WTC11 (cell line): ENCODE results near the gene PRELP. TPM values are rescaled to one million over a fixed set of nuclear protein-coding genes. Genes with fewer than 3 reads are reported as not detected.

Experiments used
- ATAC-seq: fragments of 200-7000 bp; cut with Tn5 transposase; 2 replicates; pipeline ENCODE4 v1.10.0; 2021; ENCODE audit warnings: mild to moderate bottlenecking, moderate library complexity
- CTCF ChIA-PET: fragments of 300-600 bp; sonication (Branson Sonifier 250); formaldehyde crosslinking; loops from one replicate; lab custom pipeline; 2021; ENCODE audit warnings: antibody characterized with exemption; lab: Charles Lee
- POLR2A ChIA-PET: fragments of 350-600 bp; sonication (Branson Sonifier 250); formaldehyde crosslinking; loops from one replicate; lab custom pipeline; 2021; ENCODE audit warnings: antibody characterized with exemption; lab: Charles Lee
- DNase-seq: peaks from one replicate; pipeline ENCODE4 v3.0.0; 2021; ENCODE audit warnings: low spot score
- H3K27ac Mint-ChIP-seq: 2 replicates; pipeline ENCODE4 v1.8.0; 2021; ENCODE audit warnings: mixed read lengths
- H3K27me3 Mint-ChIP-seq: 2 replicates; pipeline ENCODE4 v1.8.0; 2021; ENCODE audit warnings: low read depth, mild to moderate bottlenecking, moderate library complexity, mixed read lengths
- H3K36me3 Mint-ChIP-seq: 2 replicates; pipeline ENCODE4 v1.8.0; 2021; ENCODE audit warnings: mixed read lengths
- H3K4me1 Mint-ChIP-seq: 2 replicates; pipeline ENCODE4 v1.8.0; 2022; ENCODE audit warnings: mixed read lengths
- H3K4me3 Mint-ChIP-seq: 2 replicates; pipeline ENCODE4 v1.8.0; 2021; ENCODE audit warnings: mild to moderate bottlenecking, moderate library complexity, mixed read lengths
- H3K9me3 Mint-ChIP-seq: 2 replicates; pipeline ENCODE4 v1.8.0; 2021; ENCODE audit warnings: mixed read lengths
- ATF1 ChIP-seq: sonication (generic); formaldehyde crosslinking; IDR thresholded peaks from 2 replicates; pipeline ENCODE4 v1.8.1; 2023; ENCODE audit warnings: mild to moderate bottlenecking, moderate library complexity, missing genetic modification reagents
- CBFB ChIP-seq: sonication (generic); formaldehyde crosslinking; IDR thresholded peaks from 2 replicates; pipeline ENCODE4 v1.8.1; 2022; ENCODE audit warnings: mild to moderate bottlenecking, low read depth, missing genetic modification reagents
- ESRRA ChIP-seq: sonication (generic); formaldehyde crosslinking; IDR thresholded peaks from 2 replicates; pipeline ENCODE4 v1.8.1; 2022; ENCODE audit warnings: mild to moderate bottlenecking, missing genetic modification reagents, borderline replicate concordance
- NFYB ChIP-seq: sonication (generic); formaldehyde crosslinking; conservative IDR thresholded peaks from 2 replicates; pipeline ENCODE4 v1.8.0; 2022; ENCODE audit warnings: low read depth, missing genetic modification reagents
- NR1H2 ChIP-seq: sonication (generic); formaldehyde crosslinking; IDR thresholded peaks from 2 replicates; pipeline ENCODE4 v1.9.0; 2021; ENCODE audit warnings: mild to moderate bottlenecking, moderate library complexity, missing genetic modification reagents
- ZBTB21 ChIP-seq: sonication (generic); formaldehyde crosslinking; IDR thresholded peaks from 2 replicates; pipeline ENCODE4 v1.8.1; 2023; ENCODE audit warnings: mild to moderate bottlenecking, missing genetic modification reagents, borderline replicate concordance
- ZNF121 ChIP-seq: sonication (generic); formaldehyde crosslinking; IDR thresholded peaks from 2 replicates; pipeline ENCODE4 v1.8.0; 2023; ENCODE audit warnings: missing genetic modification reagents
- ZNF232 ChIP-seq: sonication (generic); formaldehyde crosslinking; IDR thresholded peaks from 2 replicates; pipeline ENCODE4 v1.8.0; 2022; ENCODE audit warnings: mild to moderate bottlenecking, missing genetic modification reagents
- ZNF263 ChIP-seq: sonication (generic); formaldehyde crosslinking; IDR thresholded peaks from 2 replicates; pipeline ENCODE4 v1.8.1; 2022; ENCODE audit warnings: low read depth, mild to moderate bottlenecking, moderate library complexity, missing genetic modification reagents
- ZNF423 ChIP-seq: fragments of 250-450 bp; sonication (Bioruptor Pico); IDR thresholded peaks from 2 replicates; pipeline ENCODE4 v2.1.2; 2022; ENCODE audit warnings: mild to moderate bottlenecking, moderate library complexity
- total RNA-seq: library from RNA; stranded (reverse); gene quantifications from 3 replicates; pipeline ENCODE4 v1.2.3, GENCODE V29; 2021
- TF ChIP-seq, protein P1 (sequence below): sonication (generic); formaldehyde crosslinking; IDR thresholded peaks from 2 replicates; pipeline ENCODE4 v1.8.1; 2023; ENCODE audit warnings: mild to moderate bottlenecking, missing genetic modification reagents
- TF ChIP-seq, protein P2 (sequence below): sonication (generic); formaldehyde crosslinking; IDR thresholded peaks from 2 replicates; pipeline ENCODE4 v1.8.1; 2023; ENCODE audit warnings: mild to moderate bottlenecking, missing genetic modification reagents
- TF ChIP-seq, protein P3 (sequence below): fragments of 250-450 bp; sonication (Bioruptor Pico); IDR thresholded peaks from 2 replicates; pipeline ENCODE4 v2.1.2; 2022; ENCODE audit warnings: mild to moderate bottlenecking, moderate library complexity
- TF ChIP-seq, protein P4 (sequence below): fragments of 250-450 bp; sonication (Bioruptor Pico); IDR thresholded peaks from 2 replicates; pipeline ENCODE4 v1.9.0; 2021; ENCODE audit warnings: mild to moderate bottlenecking
- TF ChIP-seq, protein P5 (sequence below): sonication (generic); formaldehyde crosslinking; IDR thresholded peaks from 2 replicates; pipeline ENCODE4 v1.8.0; 2022; ENCODE audit warnings: mild to moderate bottlenecking, missing genetic modification reagents
- TF ChIP-seq, protein P6 (sequence below): sonication (generic); formaldehyde crosslinking; IDR thresholded peaks from 2 replicates; pipeline ENCODE4 v1.8.1; 2022; ENCODE audit warnings: mild to moderate bottlenecking, missing genetic modification reagents, moderate library complexity, borderline replicate concordance
- TF ChIP-seq, protein P7 (sequence below): sonication (generic); formaldehyde crosslinking; IDR thresholded peaks from 2 replicates; pipeline ENCODE4 v1.8.0; 2022; ENCODE audit warnings: mild to moderate bottlenecking, missing genetic modification reagents
- TF ChIP-seq, protein P8 (sequence below): fragments of 250-450 bp; sonication (Bioruptor Pico); IDR thresholded peaks from 2 replicates; pipeline ENCODE4 v1.9.0; 2021; ENCODE audit warnings: mild to moderate bottlenecking, borderline replicate concordance

The PRELP gene
- total RNA-seq, 1 experiment from 2014 or later = 0.17 TPM

DNA sequence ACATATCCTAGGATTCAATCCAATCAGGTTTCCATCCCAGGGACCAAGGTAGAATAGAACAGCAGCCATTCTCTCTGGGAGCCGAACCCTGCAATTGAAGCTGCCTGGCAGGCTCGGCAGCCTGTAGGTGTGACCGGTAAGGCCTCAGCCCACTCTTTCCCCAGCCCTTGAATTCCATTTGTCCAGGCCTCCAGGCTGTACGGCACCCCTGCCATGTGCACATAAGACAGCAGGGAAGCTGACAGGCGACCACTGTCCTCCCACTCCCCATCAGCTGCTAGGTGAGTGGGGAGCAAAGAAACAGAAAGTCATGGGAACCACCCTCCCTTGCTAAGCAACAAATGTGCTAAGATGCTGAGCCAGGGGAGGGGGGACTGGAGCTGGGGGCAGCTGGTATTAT is 41.3 kb downstream of the PRELP start (continued):
- TF ChIP-seq, protein P1, sequence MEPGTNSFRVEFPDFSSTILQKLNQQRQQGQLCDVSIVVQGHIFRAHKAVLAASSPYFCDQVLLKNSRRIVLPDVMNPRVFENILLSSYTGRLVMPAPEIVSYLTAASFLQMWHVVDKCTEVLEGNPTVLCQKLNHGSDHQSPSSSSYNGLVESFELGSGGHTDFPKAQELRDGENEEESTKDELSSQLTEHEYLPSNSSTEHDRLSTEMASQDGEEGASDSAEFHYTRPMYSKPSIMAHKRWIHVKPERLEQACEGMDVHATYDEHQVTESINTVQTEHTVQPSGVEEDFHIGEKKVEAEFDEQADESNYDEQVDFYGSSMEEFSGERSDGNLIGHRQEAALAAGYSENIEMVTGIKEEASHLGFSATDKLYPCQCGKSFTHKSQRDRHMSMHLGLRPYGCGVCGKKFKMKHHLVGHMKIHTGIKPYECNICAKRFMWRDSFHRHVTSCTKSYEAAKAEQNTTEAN (CRISPR knock-in tag) = no peak
- TF ChIP-seq, protein P2, sequence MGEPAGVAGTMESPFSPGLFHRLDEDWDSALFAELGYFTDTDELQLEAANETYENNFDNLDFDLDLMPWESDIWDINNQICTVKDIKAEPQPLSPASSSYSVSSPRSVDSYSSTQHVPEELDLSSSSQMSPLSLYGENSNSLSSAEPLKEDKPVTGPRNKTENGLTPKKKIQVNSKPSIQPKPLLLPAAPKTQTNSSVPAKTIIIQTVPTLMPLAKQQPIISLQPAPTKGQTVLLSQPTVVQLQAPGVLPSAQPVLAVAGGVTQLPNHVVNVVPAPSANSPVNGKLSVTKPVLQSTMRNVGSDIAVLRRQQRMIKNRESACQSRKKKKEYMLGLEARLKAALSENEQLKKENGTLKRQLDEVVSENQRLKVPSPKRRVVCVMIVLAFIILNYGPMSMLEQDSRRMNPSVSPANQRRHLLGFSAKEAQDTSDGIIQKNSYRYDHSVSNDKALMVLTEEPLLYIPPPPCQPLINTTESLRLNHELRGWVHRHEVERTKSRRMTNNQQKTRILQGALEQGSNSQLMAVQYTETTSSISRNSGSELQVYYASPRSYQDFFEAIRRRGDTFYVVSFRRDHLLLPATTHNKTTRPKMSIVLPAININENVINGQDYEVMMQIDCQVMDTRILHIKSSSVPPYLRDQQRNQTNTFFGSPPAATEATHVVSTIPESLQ (CRISPR knock-in tag) = no peak
- no peak for TF ChIP-seq ZNF263 (CRISPR knock-in tag)
- TF ChIP-seq, protein P3, sequence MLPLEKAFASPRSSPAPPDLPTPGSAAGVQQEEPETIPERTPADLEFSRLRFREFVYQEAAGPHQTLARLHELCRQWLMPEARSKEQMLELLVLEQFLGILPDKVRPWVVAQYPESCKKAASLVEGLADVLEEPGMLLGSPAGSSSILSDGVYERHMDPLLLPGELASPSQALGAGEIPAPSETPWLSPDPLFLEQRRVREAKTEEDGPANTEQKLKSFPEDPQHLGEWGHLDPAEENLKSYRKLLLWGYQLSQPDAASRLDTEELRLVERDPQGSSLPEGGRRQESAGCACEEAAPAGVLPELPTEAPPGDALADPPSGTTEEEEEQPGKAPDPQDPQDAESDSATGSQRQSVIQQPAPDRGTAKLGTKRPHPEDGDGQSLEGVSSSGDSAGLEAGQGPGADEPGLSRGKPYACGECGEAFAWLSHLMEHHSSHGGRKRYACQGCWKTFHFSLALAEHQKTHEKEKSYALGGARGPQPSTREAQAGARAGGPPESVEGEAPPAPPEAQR (CRISPR knock-in tag) = no peak
- no peak for TF ChIP-seq ESRRA (CRISPR knock-in tag)
- TF ChIP-seq NFYB (CRISPR knock-in tag) = no peak

DNA sequence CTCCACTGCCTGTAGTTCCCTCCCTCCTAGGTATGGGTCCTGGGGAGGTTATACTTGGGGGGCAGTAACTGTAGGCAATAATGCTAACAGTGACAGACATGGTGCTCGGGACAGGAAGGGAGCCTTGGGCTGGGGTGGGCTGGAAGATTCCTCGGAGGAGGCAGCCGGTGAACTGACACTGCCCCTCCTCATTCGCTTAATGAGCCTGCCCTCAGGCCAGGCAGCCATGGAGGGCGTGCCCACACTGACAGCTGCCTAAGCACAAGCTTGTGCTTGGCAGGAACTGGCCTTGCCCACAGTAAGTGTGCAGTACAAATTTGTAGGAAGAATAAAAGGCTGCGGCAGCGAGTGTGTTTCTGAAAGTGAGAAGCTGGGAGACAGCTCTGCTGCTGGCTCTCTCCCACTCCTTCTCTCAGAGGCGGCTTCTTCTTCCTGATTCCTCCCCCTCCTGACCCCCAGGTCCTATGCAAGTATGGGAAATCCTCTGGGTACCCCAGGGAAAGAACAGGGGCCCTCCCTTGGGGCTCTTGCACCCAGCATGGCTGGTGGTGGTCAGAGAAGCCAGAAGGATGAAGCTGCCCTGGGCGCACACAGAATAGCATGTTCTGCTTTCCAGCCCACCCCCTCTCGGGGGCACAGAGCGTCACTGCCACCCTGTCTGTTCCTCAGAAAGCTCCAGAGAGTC is 42.0 kb downstream of the PRELP start:
- H3K27ac Mint-ChIP-seq = no peak overlapping the region
- ATAC-seq (no peak), DNase-seq (no peak)
- no peak overlapping the region for H3K4me3 Mint-ChIP-seq
- H3K9me3 Mint-ChIP-seq = no peaks in the 10 kb centered on the region
- peaks cover 98% of the 10 kb centered on the region for H3K27me3 Mint-ChIP-seq
- CTCF ChIA-PET = interaction anchor here (1.5 to 3.1 kb wide), 3 partner anchors 9 to 175 kb away, joined by 4 to 22 read pairs (median 7); no protein-coding TSS in a partner anchor
- peaks cover 79% of the 10 kb centered on the region for H3K4me1 Mint-ChIP-seq
- POLR2A ChIA-PET = no interaction called here
- no peaks in the 10 kb centered on the region for H3K36me3 Mint-ChIP-seq
- TF ChIP-seq ATF1 (CRISPR knock-in tag) = no peak
- TF ChIP-seq CBFB (CRISPR knock-in tag) = no peak
- TF ChIP-seq ZNF232 = no peak
- TF ChIP-seq, protein P2 (CRISPR knock-in tag) = no peak
- TF ChIP-seq, protein P4, sequence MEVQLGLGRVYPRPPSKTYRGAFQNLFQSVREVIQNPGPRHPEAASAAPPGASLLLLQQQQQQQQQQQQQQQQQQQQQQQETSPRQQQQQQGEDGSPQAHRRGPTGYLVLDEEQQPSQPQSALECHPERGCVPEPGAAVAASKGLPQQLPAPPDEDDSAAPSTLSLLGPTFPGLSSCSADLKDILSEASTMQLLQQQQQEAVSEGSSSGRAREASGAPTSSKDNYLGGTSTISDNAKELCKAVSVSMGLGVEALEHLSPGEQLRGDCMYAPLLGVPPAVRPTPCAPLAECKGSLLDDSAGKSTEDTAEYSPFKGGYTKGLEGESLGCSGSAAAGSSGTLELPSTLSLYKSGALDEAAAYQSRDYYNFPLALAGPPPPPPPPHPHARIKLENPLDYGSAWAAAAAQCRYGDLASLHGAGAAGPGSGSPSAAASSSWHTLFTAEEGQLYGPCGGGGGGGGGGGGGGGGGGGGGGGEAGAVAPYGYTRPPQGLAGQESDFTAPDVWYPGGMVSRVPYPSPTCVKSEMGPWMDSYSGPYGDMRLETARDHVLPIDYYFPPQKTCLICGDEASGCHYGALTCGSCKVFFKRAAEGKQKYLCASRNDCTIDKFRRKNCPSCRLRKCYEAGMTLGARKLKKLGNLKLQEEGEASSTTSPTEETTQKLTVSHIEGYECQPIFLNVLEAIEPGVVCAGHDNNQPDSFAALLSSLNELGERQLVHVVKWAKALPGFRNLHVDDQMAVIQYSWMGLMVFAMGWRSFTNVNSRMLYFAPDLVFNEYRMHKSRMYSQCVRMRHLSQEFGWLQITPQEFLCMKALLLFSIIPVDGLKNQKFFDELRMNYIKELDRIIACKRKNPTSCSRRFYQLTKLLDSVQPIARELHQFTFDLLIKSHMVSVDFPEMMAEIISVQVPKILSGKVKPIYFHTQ (CRISPR knock-in tag) = no peak
- TF ChIP-seq NR1H2 (CRISPR knock-in tag) = no peak
- TF ChIP-seq ZNF121 (CRISPR knock-in tag) = no peak
- no peak for TF ChIP-seq ZBTB21
- TF ChIP-seq, protein P5, sequence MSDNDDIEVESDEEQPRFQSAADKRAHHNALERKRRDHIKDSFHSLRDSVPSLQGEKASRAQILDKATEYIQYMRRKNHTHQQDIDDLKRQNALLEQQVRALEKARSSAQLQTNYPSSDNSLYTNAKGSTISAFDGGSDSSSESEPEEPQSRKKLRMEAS (CRISPR knock-in tag) = no peak
- TF ChIP-seq ZNF423 = no peak
- TF ChIP-seq, protein P6, sequence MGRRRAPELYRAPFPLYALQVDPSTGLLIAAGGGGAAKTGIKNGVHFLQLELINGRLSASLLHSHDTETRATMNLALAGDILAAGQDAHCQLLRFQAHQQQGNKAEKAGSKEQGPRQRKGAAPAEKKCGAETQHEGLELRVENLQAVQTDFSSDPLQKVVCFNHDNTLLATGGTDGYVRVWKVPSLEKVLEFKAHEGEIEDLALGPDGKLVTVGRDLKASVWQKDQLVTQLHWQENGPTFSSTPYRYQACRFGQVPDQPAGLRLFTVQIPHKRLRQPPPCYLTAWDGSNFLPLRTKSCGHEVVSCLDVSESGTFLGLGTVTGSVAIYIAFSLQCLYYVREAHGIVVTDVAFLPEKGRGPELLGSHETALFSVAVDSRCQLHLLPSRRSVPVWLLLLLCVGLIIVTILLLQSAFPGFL = no peak
- TF ChIP-seq, protein P7, sequence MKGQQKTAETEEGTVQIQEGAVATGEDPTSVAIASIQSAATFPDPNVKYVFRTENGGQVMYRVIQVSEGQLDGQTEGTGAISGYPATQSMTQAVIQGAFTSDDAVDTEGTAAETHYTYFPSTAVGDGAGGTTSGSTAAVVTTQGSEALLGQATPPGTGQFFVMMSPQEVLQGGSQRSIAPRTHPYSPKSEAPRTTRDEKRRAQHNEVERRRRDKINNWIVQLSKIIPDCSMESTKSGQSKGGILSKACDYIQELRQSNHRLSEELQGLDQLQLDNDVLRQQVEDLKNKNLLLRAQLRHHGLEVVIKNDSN (CRISPR knock-in tag) = no peak
- TF ChIP-seq, protein P8, sequence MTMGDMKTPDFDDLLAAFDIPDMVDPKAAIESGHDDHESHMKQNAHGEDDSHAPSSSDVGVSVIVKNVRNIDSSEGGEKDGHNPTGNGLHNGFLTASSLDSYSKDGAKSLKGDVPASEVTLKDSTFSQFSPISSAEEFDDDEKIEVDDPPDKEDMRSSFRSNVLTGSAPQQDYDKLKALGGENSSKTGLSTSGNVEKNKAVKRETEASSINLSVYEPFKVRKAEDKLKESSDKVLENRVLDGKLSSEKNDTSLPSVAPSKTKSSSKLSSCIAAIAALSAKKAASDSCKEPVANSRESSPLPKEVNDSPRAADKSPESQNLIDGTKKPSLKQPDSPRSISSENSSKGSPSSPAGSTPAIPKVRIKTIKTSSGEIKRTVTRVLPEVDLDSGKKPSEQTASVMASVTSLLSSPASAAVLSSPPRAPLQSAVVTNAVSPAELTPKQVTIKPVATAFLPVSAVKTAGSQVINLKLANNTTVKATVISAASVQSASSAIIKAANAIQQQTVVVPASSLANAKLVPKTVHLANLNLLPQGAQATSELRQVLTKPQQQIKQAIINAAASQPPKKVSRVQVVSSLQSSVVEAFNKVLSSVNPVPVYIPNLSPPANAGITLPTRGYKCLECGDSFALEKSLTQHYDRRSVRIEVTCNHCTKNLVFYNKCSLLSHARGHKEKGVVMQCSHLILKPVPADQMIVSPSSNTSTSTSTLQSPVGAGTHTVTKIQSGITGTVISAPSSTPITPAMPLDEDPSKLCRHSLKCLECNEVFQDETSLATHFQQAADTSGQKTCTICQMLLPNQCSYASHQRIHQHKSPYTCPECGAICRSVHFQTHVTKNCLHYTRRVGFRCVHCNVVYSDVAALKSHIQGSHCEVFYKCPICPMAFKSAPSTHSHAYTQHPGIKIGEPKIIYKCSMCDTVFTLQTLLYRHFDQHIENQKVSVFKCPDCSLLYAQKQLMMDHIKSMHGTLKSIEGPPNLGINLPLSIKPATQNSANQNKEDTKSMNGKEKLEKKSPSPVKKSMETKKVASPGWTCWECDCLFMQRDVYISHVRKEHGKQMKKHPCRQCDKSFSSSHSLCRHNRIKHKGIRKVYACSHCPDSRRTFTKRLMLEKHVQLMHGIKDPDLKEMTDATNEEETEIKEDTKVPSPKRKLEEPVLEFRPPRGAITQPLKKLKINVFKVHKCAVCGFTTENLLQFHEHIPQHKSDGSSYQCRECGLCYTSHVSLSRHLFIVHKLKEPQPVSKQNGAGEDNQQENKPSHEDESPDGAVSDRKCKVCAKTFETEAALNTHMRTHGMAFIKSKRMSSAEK (CRISPR knock-in tag) = no peak
